ENCODE results near the gene TMEM69.

GRCh38 chr1:45660336-45660735 lies 27.6 kb upstream of the TMEM69 start:
- no peak for TF ChIP-seq SP1 (IDR thresholded peaks at IDR 0.05)
- no peak for TF ChIP-seq CTBP1 (IDR thresholded peaks at IDR 0.05; ENCODE audit: borderline replicate concordance)
- TF ChIP-seq BHLHE40 (IDR thresholded peaks at IDR 0.05; ENCODE audit: borderline replicate concordance): no peak
- TF ChIP-seq FOXK2 (IDR thresholded peaks at IDR 0.05): no peak
